NCI-H345 treated with DMSO at 0.1 percent for 48 hours (cell line): ENCODE results near the gene ZFC3H1.

Experiments used
- DNase-seq: peaks from one replicate; lab custom pipeline; 2025; ENCODE audit not compliant: unreplicated experiment; lab: John Stamatoyannopoulos, UW

Gene ZFC3H1

DNA sequence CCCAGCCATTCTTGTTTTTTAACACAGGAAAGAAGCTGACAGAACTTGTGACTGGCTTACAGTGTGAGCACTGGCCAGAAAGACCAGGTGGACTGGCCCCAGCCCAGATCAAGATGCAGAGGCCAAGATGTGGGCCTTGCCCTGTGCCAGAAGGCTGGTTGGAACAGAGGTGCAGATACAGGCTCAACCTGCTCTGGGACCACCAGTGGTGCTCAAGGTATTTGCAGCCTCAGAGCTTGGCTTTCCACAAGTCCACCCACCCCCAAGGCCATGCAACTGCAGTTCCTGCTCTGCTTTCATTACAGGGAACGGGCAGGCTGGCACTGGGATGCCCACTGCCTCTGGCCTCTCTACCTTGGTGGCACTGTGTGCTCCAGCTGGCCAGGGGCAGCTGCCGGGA is 23.3 kb downstream of the ZFC3H1 start:
- DNase-seq = no peak

DNA sequence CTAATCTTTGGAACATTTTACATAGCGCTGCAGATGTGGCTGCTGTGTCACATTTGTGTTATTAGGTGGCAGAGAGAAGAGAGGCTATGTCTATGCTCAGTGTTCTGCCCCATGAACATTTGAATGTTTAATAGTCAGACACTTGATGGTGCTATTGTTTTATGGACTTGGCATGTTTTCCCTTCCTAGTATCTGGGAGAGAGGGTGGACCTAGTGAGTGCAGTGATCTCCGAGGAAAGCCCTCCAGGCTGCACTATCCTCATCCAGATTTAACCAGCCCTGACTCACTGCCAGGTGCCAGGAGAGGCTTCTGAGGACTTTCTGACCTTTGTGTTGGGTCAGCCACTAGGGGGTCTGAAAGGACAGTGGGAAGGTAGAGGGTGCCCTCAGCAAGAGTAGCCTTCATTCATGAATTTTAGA is 24.3 kb downstream of the ZFC3H1 start:
- DNase-seq = no peak

DNA sequence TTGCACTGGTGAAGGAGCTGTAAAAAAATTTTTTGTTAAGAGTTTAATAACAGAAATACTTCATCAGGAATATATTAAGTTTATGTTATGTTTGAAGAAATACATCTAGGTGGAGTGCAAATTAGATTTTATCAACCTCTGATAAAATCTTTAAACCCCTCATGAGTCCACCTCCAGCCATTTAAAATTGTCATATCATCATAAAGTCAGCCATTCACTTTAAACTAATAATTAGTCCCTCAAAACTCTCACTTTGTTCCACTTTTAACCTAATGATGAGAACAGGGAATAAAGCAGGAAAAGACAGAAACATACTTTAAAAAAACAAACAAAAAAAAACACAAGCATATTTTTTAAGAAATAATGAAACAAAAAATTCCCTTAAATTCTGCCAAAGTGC is 25.1 kb downstream of the ZFC3H1 start:
- DNase-seq = no peak

DNA sequence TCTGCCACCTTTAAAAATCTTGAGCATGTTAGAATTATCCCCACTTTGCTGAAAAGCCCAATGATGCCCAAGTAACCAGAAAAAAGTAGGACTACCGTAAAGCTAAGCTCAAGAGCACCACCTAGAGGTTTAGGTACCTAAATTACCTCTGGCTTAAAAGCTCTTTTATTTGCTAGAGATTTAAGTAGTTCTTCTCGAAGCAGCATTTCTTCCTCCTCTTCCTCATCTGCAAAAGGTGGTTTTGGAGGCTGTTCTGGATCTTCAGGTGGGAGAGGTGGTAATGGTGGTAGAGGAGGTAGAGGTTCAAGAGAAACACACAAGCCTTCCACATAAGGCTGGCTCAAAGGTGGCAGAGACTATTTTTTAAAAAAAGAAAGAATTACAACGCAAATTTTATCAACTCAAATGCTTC is 26.9 kb downstream of the ZFC3H1 start:
- DNase-seq = peak; percentile 35

DNA sequence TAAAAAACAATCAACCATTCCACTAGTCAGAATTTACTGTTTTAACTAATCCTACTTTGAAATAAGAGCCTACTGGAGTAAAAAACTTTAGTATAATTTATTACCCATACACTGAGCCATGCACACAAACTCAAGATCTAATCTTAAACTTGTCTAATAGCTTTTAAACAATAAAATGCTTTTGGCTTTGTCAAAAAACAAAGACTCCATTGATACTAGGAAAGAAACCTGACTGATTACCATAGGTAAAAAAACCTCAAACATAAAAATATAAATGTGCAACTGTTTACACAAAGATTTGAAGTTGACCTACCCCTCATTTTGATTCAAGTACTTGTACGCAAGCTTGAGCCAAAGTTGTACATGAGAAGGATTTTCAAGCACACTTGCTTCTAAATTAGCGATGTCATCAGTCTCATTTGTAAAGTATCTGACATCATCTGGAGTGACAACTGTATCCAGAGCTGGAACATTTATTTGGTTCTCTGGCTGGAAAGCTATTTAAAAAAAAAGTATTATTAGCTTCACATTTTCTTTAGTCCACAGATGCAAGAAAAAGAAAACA is 36.1 kb downstream of the ZFC3H1 start:
- DNase-seq = no peak

DNA sequence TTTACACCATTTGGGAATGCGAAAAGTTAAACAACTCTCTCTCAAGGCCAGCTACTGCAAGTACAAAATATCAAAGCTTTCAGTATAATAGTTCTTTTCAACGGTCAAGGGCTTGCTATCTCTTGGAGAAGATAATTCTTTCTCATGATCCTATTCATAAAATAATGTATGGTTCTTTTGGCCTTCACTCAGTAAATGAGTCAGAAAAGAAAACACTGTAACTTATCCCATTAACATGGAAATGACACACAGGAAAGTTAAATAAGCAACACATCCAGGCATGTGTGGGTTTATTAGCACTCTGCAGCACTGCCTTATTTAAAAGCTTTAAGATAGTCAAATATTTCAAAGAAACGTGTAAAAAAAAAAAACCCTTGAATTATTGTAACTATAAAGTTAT is 36.9 kb downstream of the ZFC3H1 start:
- DNase-seq = no peak

DNA sequence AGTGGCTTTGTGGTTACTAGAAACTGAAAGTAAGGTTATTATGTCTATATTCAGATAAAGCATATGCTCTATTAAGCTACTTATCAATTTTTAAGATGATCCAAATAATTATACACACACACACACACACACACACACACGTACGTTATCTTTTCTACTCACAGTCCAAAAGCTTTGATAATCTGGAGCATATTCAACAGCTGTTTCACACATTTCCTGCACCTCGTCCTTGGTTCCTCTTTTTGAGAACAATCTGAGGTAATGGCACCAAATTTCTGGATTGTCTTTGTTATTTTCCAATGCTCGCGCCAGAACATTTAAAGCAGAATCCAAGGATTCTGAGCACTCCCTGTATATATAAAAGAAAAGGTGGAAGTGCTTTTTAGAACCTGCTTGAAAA is 37.5 kb downstream of the ZFC3H1 start:
- no peak for DNase-seq

DNA sequence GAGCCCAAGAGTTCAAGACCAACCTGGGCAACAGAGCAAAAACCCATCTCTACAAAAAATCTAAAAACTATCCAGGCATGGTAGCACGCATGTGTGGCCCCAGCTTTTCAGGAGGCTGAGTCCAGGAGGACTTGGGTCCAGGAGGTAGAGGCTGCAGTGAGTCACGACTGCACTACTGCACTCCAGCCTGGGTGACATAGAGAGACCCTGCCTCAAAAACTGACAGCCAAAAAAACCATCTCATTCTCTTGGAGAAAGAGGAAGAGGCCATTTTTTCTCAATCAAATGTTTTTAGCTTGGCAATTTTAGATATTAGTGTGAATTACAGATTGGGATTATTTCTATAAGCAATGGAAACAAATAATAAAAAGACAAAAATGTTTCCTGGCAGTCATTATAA is 38.2 kb downstream of the ZFC3H1 start:
- DNase-seq = no peak

DNA sequence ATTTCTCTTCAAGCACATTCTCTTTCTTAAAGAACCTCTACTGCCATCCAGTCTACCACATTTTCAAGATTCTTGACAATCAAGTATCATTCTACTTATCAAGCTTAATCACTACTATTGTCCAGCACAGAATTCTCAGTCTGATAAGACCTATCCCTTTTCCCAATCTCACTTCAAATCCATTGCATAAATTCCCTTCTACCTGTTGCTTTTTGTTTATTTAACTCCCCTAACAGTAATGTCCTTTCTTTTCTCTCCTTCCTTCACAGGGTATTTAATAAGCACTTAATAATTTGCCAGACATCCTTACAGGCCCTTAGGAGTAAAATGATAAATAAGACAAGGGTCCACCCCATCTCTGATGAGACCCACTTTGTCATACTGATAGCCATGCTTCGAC is 41.7 kb downstream of the ZFC3H1 start:
- DNase-seq = no peak

DNA sequence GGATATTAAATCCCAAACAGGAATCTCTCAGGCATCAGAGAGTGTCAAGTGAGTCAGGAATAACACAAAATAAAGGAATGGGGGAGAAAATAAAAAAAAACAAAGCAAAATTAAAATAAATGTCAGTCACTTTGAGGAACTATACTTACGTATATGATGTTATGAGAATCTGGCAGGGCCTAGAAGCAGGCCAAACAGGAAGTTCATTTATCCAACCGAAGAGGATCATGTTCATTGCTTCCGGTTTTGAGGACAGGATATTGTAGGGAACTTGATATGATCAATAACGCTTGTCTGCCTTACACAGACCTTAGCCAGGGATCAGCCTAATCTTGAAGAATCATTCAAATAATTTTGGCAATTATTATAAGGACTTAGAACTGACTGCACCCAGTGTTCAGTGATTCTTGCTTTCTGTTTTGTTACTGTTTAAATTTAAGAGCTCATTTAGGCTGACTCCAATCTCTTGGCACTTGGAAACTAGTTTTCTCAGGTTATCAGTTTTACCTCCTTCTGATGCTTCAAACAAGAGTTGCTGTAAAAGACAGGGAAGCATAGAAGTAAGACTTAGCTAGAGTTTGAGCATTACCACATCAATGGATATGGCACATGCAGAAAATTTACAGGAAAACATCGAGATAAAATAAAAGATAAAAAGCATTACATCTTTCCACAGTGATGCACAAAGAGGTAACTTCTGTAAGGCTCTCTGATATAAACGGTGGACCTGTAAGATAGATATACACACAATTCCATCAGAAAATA is 53.4 kb downstream of the ZFC3H1 start:
- no peak for DNase-seq

DNA sequence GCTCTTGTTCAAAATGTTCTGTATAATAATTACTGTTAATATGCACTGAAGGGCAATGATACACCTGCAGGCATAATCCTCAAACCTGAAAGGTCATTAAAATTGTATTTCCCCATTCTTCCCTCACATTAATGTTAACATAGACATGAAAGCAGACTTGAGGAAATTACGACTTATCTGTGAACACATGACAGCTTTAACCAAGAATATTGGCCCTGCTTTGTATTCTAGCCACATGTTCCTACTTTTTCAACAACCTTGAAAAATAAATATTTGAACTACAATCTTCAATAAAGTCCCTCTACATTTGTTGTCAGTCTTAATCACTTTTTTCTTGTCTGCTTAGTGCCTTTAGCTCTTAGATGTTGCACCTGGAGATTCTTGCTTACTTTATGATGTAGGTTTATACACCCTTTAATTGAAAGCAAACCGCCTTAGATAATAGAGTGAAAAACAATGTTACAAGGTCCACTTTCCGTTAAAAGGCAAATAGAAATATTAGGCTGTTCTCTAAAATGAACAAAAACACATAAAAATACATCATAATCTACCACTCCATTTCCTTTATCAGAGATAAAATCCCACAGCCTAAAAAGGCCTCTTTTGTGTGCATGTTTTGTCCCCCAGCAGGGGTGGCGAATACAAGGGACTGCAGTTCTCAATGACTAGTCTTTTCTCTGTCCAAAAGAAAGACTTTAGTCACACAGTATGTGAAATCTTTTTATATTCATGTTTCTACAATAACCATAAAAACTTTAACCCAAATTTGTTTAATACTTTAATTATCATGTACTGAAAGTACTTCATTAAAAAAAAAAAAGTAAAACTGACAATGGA is 55.9 kb downstream of the ZFC3H1 start:
- no peak for DNase-seq

DNA sequence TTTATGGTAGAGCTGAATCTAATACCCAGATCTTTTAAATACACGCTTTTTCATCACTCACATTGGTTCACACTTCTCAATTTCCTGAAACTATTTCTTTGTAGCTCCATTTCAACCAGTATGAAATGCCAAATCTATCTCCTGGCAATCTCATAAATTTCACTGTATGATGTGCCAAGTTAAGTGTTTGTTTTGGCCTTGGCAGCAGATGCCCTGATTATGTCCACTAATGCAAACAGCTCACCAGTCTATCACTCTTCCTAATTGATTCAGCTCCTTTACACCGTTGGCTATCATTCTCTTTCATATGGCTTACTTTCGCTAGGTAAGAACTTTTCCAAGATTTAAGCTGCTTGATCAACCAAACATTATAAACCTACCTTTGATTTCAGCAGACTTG is 58.6 kb downstream of the ZFC3H1 start:
- DNase-seq = no peak

DNA sequence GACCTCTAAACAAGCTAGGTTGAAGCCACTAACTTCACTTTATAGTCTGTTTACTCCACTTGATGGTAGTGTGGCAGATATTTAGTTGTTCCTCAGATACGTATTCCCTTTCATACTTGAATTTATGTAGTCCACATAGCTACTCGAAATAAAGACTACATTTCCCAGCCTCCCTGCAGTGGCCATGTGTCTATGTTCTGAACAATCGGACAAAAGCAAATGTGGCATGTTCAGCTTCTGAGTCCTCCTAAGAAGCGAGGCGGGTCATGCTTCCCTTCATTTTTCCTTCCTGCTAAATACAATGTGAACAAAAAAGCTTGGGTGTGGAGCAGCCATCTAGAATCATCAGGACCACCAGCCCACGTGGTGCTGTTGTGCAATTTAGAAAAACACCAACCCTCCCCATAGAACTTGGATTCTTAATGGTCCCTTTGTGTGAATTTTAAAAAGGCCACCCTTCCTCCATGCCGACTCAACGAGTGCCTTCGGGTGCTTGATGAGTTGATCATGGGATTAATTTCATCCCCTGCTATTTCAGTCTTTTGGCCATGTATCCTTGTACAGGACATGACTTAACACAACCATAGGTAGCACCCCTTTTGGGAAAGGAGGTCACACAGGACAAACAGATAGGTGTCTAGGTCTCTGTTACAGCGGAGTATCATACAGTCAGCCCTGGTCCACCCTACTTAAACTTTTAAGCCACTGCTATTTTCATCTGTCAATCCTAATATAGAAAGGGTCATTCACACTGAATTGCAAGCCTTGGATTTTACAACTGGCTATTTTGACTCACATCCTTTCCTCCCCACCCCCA is 60.7 kb downstream of the ZFC3H1 start:
- DNase-seq = no peak

DNA sequence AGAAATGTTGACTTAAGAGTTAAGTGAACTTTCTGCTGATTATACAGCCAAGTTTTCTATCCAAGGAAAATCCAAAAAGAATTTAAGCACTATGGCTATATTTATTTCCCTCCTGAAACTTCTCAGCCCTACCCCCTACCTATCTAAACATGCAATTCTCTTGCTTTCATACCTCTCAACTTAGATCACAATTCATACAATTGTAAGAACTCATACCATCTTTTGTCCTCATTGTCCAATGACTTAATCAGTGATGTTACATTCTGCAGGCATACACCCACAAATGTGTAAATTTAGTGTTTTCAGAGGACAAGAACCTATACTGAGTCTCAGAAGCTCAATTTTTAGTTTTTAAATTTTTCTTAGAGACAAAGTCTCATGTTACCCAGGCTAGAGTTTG is 62.1 kb downstream of the ZFC3H1 start:
- DNase-seq = no peak

DNA sequence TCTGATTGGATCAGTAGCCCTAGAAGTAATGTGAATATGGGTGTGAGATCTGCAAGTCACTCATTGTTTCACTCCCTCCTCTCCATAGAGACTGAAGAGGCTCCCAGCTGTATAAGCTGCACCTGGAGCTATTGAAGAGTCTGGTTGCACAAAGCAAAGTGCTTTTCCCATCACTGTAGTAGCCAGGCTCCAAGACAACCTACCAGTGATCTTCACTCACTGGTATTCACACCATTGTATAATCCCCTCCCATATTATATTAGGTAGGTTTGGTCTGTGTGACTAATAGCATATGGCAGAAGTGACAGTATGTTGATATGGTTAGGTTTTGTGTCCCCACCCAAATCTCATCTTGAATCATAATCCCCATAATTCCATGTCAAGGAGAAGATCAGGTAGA is 64.4 kb downstream of the ZFC3H1 start:
- peak; percentile 16 for DNase-seq

DNA sequence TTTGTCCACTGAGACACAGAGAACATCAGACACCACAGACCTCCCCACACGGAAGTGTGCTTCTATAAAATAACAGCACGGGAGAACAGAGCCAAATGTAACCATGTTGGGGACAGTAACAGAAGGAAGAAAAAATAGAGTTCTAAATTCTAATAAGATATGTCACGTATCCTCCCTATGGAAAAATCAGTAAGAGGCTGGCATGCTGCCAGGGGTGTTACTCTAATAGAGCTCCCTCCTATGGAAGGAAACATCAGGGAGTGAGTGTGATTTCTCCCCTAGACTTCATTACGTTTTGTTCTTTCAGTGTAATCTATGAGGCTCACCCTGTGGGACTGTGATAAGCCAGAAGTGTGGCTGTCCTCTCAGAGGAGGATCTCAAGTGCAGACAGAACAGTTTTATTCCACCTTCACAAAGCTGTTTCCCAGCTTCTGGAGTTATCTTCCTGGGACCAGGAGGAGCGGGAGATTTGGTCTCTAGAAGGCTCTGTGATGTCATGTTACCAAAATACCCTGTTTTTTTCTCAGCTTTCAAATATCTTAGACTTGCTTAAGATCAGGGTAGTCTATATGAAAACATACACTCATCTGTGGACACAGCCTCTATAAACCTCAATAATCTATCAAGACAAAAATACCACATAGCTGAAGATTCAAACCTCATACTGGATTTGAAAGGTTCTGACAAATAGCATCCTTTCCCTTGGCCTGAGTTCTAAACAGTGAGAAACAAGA is 69.3 kb downstream of the ZFC3H1 start:
- DNase-seq = no peak

DNA sequence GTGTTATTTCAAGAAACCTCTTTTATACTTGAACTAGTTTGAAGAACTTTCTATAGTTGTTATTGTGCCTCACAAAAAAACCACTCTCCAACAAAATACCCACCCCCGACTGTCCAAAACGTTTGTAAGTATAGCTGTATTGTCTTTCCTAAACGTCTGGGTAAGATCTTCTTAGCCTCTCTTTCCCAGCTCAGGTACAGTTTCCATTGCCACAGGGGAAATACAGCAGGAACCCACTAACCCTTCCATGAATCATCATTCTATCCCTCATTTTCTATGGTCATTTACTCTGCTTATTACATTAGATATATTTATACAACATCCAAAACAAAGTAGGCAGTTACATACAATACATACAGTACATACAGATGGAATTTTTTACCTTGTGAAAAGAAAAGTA is 70.8 kb downstream of the ZFC3H1 start:
- DNase-seq = no peak

DNA sequence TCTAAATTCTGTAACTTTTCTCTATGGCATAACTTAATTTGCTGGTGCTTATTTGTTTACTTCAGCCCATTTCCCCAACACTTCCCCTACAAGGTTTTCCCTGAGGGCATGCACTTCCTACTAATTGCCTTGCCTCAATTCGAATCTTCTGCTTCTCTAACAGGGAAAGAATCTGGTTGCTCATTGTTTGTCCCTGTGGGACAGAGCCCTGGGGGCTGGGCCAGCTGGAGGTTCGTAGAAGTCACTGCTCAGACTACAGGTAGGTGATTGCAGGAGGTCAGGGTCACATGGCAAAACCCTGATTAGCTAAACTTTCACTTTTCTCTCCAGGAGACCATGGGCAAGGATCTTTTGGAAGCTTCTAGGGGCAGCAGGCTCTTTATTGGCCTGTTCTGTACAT is 72.0 kb downstream of the ZFC3H1 start:
- no peak for DNase-seq

DNA sequence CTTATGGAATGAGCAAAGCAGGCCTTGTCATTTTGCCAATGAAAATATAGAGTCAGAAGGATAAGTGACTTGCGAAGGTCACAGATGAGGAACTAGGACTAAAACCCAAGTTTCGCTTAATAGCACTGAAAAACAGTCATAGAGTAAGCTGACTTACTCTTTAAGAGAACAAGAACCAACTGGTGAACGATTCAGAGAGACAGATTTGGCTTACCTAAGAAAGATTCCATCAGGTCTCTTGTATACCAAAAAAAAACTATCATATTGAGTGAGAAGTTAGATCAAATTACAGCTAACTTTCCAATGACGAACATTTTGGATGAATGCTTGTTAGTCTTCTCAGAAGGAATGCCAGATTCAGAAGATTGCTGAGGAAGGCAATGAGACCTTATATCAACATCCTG is 74.2 kb downstream of the ZFC3H1 start:
- DNase-seq = no peak

DNA sequence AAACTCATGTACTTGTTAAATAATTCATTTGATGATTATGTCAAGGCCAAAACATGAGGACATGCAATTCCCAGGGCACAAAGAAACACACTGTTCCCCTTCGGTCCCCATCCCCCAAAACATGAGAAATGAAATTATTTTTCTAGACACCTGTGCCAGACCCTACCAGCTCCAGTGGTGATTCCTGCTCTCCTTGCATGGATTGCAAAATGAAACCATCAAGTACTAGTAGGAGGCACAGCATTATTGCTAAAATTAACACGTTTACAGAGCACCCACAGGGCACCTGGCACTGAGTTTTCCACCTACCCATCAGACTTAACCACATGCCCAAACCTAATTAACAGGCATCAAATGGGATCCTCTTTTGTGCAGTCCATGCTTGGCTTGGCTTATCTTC is 76.6 kb downstream of the ZFC3H1 start:
- DNase-seq = no peak

DNA sequence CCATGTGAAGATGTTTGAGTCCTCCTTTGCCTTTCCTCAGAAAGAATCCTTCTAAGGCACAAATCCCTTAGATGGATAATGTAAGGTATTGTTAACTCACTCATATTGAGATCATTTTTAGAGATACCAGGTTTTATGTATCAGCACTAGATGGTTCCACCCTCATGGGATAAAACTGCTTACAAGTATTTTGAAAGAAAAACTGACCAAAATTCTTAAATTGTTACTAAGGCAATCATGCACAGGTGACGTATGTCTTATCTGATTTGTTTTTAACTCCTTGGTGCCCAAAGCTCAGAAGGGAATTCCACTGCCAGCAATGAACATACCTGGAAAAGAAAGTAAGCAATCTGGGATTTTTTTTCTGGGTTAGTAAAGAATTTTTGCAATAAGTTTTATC is 78.4 kb downstream of the ZFC3H1 start:
- no peak for DNase-seq
